Stimulated activated naive CD8-positive, alpha-beta T cell treated with anti-CD3 and anti-CD28 coated beads, Interleukin-15, Interleukin-2, amounts not matched to agents 100 ng/mL and 50 ng/mL, for 24 hours (primary cell): Measurements from ENCODE around the gene TNIK.

Experiments used
- H3K27ac Mint-ChIP-seq: one replicate; pipeline ENCODE4 v1.8.0; 2021; ENCODE audit warnings: mild to moderate bottlenecking, mixed read lengths
- H3K27me3 Mint-ChIP-seq: one replicate; pipeline ENCODE4 v1.8.0; 2021; ENCODE audit warnings: mixed read lengths
- H3K36me3 Mint-ChIP-seq: one replicate; pipeline ENCODE4 v1.8.0; 2021; ENCODE audit warnings: low read depth, mixed read lengths
- H3K4me1 Mint-ChIP-seq: one replicate; pipeline ENCODE4 v1.8.0; 2021; ENCODE audit warnings: low read depth, mixed read lengths
- H3K4me3 Mint-ChIP-seq: one replicate; pipeline ENCODE4 v1.8.0; 2021; ENCODE audit warnings: mild to moderate bottlenecking, mixed read lengths
- H3K9me3 Mint-ChIP-seq: one replicate; pipeline ENCODE4 v1.8.0; 2021; ENCODE audit warnings: mixed read lengths

The TNIK gene

GRCh38 chr3:171058873-171059603 is 401.2 kb downstream of the TNIK start:
- Mint-ChIP-seq H3K9me3 (no peaks in the 10 kb centered on the region), H3K4me1 (no peaks in the 10 kb centered on the region), H3K27me3 (no peaks in the 10 kb centered on the region), H3K27ac (no peak overlapping the region), H3K4me3 (no peak overlapping the region), H3K36me3 (peaks cover 11% of the 10 kb centered on the region)

- H3K27ac Mint-ChIP-seq, result no peak overlapping the region
- no peaks in the 10 kb centered on the region for H3K27me3 Mint-ChIP-seq
- H3K4me3 Mint-ChIP-seq, result no peak overlapping the region
- H3K9me3 Mint-ChIP-seq, result no peaks in the 10 kb centered on the region
- H3K36me3 Mint-ChIP-seq, result peaks cover 5% of the 10 kb centered on the region
- H3K4me1 Mint-ChIP-seq, result no peaks in the 10 kb centered on the region
Measured at GRCh38 chr3:171058058-171058457, 402.1 kb downstream of the TNIK start.

- H3K4me3 Mint-ChIP-seq, result no peak overlapping the region
- H3K27me3 Mint-ChIP-seq, result no peaks in the 10 kb centered on the region
- no peaks in the 10 kb centered on the region for H3K9me3 Mint-ChIP-seq
- H3K4me1 Mint-ChIP-seq, result no peaks in the 10 kb centered on the region
- peaks cover 2% of the 10 kb centered on the region for H3K36me3 Mint-ChIP-seq
- no peak overlapping the region for H3K27ac Mint-ChIP-seq
Measured at GRCh38 chr3:171057072-171057471, 403.1 kb downstream of the TNIK start.

GRCh38 chr3:171056528-171056927 is 403.7 kb downstream of the TNIK start:
- Mint-ChIP-seq H3K4me3 (no peak overlapping the region), H3K36me3 (no peaks in the 10 kb centered on the region), H3K9me3 (no peaks in the 10 kb centered on the region), H3K27ac (no peak overlapping the region), H3K4me1 (no peaks in the 10 kb centered on the region), H3K27me3 (no peaks in the 10 kb centered on the region)

- Mint-ChIP-seq H3K36me3 (no peaks in the 10 kb centered on the region), H3K9me3 (no peaks in the 10 kb centered on the region), H3K4me1 (no peaks in the 10 kb centered on the region), H3K27me3 (no peaks in the 10 kb centered on the region), H3K27ac (no peak overlapping the region), H3K4me3 (no peak overlapping the region)
Measured at GRCh38 chr3:171055336-171056178, 404.6 kb downstream of the TNIK start.

GRCh38 chr3:171054921-171055320 is 405.3 kb downstream of the TNIK start:
- no peaks in the 10 kb centered on the region for H3K36me3 Mint-ChIP-seq
- no peaks in the 10 kb centered on the region for H3K9me3 Mint-ChIP-seq
- H3K4me3 Mint-ChIP-seq, result no peak overlapping the region
- no peaks in the 10 kb centered on the region for H3K4me1 Mint-ChIP-seq
- no peaks in the 10 kb centered on the region for H3K27me3 Mint-ChIP-seq
- H3K27ac Mint-ChIP-seq, result no peak overlapping the region

- H3K9me3 Mint-ChIP-seq, result no peaks in the 10 kb centered on the region
- H3K27me3 Mint-ChIP-seq, result no peaks in the 10 kb centered on the region
- H3K4me1 Mint-ChIP-seq, result no peaks in the 10 kb centered on the region
- H3K36me3 Mint-ChIP-seq, result no peaks in the 10 kb centered on the region
- H3K27ac Mint-ChIP-seq, result no peak overlapping the region
- no peak overlapping the region for H3K4me3 Mint-ChIP-seq
Measured at GRCh38 chr3:171054231-171054630, 406.0 kb downstream of the TNIK start.

GRCh38 chr3:171049861-171050444 is 410.3 kb downstream of the TNIK start:
- Mint-ChIP-seq H3K4me1 (no peaks in the 10 kb centered on the region), H3K9me3 (no peaks in the 10 kb centered on the region), H3K27me3 (peaks cover 4% of the 10 kb centered on the region), H3K36me3 (no peaks in the 10 kb centered on the region), H3K27ac (no peak overlapping the region), H3K4me3 (no peak overlapping the region)

GRCh38 chr3:171046760-171047159 is 413.4 kb downstream of the TNIK start:
- Mint-ChIP-seq H3K27ac (no peak overlapping the region), H3K27me3 (peaks cover 24% of the 10 kb centered on the region)

GRCh38 chr3:171044835-171045793 is 415.1 kb downstream of the TNIK start:
- Mint-ChIP-seq H3K27me3 (peaks cover 25% of the 10 kb centered on the region), H3K9me3 (no peaks in the 10 kb centered on the region), H3K27ac (no peak overlapping the region), H3K4me3 (no peak overlapping the region), H3K4me1 (no peaks in the 10 kb centered on the region), H3K36me3 (no peaks in the 10 kb centered on the region)

More at GRCh38 chr3:171046760-171047159, 413.4 kb downstream of the TNIK start:
- H3K4me3 Mint-ChIP-seq, result no peak overlapping the region
- H3K36me3 Mint-ChIP-seq, result no peaks in the 10 kb centered on the region
- no peaks in the 10 kb centered on the region for H3K9me3 Mint-ChIP-seq
- H3K4me1 Mint-ChIP-seq, result no peaks in the 10 kb centered on the region

GRCh38 chr3:171044384-171044783 is 415.8 kb downstream of the TNIK start:
- H3K27ac Mint-ChIP-seq, result no peak overlapping the region
- no peaks in the 10 kb centered on the region for H3K4me1 Mint-ChIP-seq
- H3K36me3 Mint-ChIP-seq, result no peaks in the 10 kb centered on the region
- H3K9me3 Mint-ChIP-seq, result no peaks in the 10 kb centered on the region
- H3K4me3 Mint-ChIP-seq, result no peak overlapping the region
- peaks cover 30% of the 10 kb centered on the region for H3K27me3 Mint-ChIP-seq

- Mint-ChIP-seq H3K27me3 (peaks cover 53% of the 10 kb centered on the region), H3K27ac (no peak overlapping the region), H3K36me3 (no peaks in the 10 kb centered on the region), H3K4me3 (no peak overlapping the region), H3K9me3 (no peaks in the 10 kb centered on the region), H3K4me1 (no peaks in the 10 kb centered on the region)
Measured at GRCh38 chr3:171039674-171040073, 420.5 kb downstream of the TNIK start.

GRCh38 chr3:171038342-171038741 is 421.9 kb downstream of the TNIK start:
- Mint-ChIP-seq H3K9me3 (no peaks in the 10 kb centered on the region), H3K4me1 (no peaks in the 10 kb centered on the region), H3K27ac (no peak overlapping the region), H3K4me3 (no peak overlapping the region), H3K27me3 (peaks cover 44% of the 10 kb centered on the region), H3K36me3 (no peaks in the 10 kb centered on the region)

GRCh38 chr3:171028779-171029232 is 431.4 kb downstream of the TNIK start:
- peaks cover 31% of the 10 kb centered on the region for H3K27me3 Mint-ChIP-seq
- H3K36me3 Mint-ChIP-seq, result no peaks in the 10 kb centered on the region
- no peak overlapping the region for H3K27ac Mint-ChIP-seq
- no peaks in the 10 kb centered on the region for H3K9me3 Mint-ChIP-seq
- no peaks in the 10 kb centered on the region for H3K4me1 Mint-ChIP-seq
- H3K4me3 Mint-ChIP-seq, result no peak overlapping the region
